HG03066 (cell line): Measurements from ENCODE around the gene NUP188.
"Not testable (repeated sequence)": the region's sequence is repeated elsewhere in the genome, so short reads cannot be mapped to it uniquely, and the experiment has no call there.

Experiments used
- ATAC-seq: cut with Tn5 transposase; IDR thresholded peaks from one replicate; pipeline ENCODE4 v1.9.1; 2021; ENCODE audit warnings: low read depth; ENCODE audit not compliant: unreplicated experiment

NUP188 gene

GRCh38 chr9:129023036-129023907 is 75.8 kb downstream of the NUP188 start:
- no peak for ATAC-seq

GRCh38 chr9:129023908-129024233 is 76.4 kb downstream of the NUP188 start:
- ATAC-seq = no peak

GRCh38 chr9:129026442-129027223 is 79.1 kb downstream of the NUP188 start:
- ATAC-seq = no peak

GRCh38 chr9:129027224-129027684 is 79.8 kb downstream of the NUP188 start:
- no peak for ATAC-seq

GRCh38 chr9:129027685-129028191 is 80.2 kb downstream of the NUP188 start:
- peak; percentile 28 for ATAC-seq

- peak; percentile 81 for ATAC-seq
Measured at GRCh38 chr9:129028192-129028966, 80.9 kb downstream of the NUP188 start, which contains the start of gene SH3GLB2. Gene SH3GLB2 (minus strand): TSS chr9:129028331. CDS start chr9:129028154, 177 bp downstream.

- ATAC-seq = no peak
Measured at GRCh38 chr9:129030191-129030590, 82.7 kb downstream of the NUP188 start.

- ATAC-seq = no peak
Measured at GRCh38 chr9:129031514-129031913, 84.0 kb downstream of the NUP188 start.

- ATAC-seq = no peak
Measured at GRCh38 chr9:129032541-129033159, 85.2 kb downstream of the NUP188 start.

GRCh38 chr9:129033216-129033615 is 85.7 kb downstream of the NUP188 start:
- no peak for ATAC-seq

GRCh38 chr9:129035838-129036237 is 88.3 kb downstream of the NUP188 start:
- not testable (repeated sequence) for ATAC-seq

GRCh38 chr9:129036241-129036922 is 88.9 kb downstream of the NUP188 start, which contains the start of gene MIGA2:
Gene MIGA2 (plus strand): TSS chr9:129036626. CDS start chr9:129040595, 3,969 bp downstream.
- peak; percentile 92 for ATAC-seq

GRCh38 chr9:129036923-129037766 is 89.6 kb downstream of the NUP188 start:
- no peak for ATAC-seq

GRCh38 chr9:129037767-129038098 is 90.2 kb downstream of the NUP188 start:
- ATAC-seq = no peak

GRCh38 chr9:129038109-129038852 is 90.8 kb downstream of the NUP188 start:
- no peak for ATAC-seq

- no peak for ATAC-seq
Measured at GRCh38 chr9:129040113-129040643, 92.7 kb downstream of the NUP188 start.

- ATAC-seq = no peak
Measured at GRCh38 chr9:129042016-129042415, 94.5 kb downstream of the NUP188 start.

GRCh38 chr9:129052592-129052991 is 105.1 kb downstream of the NUP188 start:
- ATAC-seq = no peak
